ENCODE measurements around the gene PNMT.

Gene PNMT

DNA sequence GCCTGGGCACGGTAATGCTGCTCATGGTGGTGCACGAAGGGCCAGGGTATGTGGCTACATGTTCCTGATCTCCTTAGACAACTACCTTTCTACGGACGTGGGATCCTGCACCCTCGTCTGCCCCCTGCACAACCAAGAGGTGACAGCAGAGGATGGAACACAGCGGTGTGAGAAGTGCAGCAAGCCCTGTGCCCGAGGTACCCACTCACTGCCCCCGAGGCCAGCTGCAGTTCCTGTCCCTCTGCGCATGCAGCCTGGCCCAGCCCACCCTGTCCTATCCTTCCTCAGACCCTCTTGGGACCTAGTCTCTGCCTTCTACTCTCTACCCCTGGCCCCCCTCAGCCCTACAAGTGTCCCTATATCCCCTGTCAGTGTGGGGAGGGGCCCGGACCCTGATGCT, 43.6 kb downstream of the PNMT start:
- DNase-seq, result no peak

DNA sequence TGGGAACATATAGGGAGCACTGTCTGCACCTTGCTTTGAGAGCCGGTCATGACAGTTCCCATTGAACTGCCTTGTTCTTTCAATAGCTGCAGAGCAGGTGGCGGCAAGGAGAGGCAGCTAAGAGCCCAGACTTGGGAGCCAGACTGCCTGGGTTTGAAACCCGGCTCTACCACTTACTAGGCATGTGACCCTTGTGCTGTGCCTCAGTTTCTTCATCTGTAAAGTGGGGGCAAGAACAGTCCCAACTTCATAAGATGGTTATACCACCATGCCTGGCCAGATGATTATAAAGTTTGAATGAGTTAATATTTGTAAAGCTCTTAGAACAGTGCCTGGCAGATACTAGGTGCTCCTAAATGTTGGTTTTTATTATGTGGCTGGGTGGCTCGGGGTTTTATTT, 46.0 kb downstream of the PNMT start:
- DNase-seq, result no peak

DNA sequence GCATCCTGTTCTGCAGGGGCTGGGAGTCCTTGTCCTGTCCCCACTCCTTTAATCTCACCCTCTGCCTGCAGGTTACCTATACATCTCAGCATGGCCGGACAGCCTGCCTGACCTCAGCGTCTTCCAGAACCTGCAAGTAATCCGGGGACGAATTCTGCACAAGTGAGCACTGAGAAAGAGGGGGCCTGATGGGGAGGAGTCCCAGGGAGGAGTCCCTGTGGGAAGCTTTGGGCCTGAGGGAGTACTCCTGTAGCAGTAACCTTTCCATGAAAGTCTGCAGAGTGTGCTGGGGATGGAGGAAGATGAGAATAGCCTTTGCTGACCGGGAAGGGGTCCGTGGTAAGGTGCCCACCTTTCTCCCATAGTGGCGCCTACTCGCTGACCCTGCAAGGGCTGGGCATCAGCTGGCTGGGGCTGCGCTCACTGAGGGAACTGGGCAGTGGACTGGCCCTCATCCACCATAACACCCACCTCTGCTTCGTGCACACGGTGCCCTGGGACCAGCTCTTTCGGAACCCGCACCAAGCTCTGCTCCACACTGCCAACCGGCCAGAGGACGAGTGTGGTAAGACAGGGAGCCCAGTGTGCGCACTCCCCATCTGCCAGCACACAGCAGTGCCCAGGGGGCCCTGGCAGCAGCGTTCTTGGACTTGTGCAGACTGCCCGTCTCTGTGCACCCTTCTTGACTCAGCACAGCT, 47.3 kb downstream of the PNMT start:
- no peak for DNase-seq

DNA sequence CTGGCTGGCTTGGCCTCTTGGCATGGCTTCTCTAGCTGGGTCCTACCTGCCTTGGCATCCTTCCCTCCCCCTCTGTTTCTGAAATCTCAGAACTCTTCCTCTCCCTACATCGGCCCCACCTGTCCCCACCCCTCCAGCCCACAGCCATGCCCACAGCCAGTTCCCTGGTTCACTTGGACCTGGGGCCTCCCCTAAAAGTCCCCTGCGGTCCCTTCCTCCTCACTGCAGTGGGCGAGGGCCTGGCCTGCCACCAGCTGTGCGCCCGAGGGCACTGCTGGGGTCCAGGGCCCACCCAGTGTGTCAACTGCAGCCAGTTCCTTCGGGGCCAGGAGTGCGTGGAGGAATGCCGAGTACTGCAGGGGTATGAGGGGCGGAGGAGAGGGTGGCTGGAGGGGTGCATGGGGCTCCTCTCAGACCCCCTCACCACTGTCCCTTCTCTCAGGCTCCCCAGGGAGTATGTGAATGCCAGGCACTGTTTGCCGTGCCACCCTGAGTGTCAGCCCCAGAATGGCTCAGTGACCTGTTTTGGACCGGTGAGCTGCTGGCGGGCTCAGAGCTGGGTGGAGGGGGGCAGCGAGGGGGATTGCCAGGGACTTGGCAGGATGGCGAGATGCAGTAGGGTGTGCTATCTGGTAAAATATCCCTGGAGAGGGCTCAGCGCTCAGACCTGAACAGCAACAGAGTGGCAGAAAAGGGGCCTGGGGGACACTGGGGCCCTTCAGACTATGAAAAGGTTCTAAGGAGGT, 48.0 kb downstream of the PNMT start:
- no peak for DNase-seq

DNA sequence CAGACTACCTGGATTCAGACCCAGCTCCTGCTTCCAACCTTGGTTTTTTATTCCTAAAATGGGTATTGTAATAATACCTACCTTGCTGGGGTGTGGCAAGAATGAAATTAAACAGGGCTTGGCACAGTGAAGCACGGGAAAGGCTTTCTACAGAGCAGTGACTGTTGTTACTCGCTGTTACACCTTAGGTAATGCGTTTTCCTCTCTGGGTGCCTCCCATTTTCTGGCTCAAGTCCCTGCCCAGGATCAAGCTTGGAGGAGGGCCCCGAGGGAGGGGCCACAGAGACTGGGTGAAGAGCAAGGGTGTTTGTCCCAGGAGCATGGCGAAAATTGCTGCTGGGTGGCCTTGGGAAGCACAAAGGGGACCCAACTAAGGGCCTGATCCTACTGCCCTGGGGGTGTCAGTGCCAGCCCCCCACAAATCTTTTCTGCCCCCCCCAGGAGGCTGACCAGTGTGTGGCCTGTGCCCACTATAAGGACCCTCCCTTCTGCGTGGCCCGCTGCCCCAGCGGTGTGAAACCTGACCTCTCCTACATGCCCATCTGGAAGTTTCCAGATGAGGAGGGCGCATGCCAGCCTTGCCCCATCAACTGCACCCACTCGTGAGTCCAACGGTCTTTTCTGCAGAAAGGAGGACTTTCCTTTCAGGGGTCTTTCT, 48.8 kb downstream of the PNMT start:
- DNase-seq, result no peak

DNA sequence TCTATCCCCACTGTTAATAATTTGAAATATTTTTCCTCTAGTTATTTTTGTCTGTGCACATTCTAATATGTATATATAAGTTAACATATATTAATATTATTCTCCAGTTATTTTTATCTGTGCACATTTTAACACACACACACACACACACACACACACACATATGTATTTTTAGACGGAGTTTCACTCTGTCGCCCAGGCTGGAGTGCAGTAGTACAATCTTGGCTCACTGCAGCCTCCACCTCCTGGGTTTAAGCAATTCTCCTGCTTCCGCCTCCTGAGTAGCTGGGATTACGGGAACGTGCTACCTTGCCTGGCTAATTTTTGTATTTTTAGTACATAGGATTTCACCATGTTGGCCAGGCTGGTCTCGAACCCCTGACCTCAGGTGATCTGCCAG, 49.4 kb downstream of the PNMT start:
- DNase-seq, result no peak

DNA sequence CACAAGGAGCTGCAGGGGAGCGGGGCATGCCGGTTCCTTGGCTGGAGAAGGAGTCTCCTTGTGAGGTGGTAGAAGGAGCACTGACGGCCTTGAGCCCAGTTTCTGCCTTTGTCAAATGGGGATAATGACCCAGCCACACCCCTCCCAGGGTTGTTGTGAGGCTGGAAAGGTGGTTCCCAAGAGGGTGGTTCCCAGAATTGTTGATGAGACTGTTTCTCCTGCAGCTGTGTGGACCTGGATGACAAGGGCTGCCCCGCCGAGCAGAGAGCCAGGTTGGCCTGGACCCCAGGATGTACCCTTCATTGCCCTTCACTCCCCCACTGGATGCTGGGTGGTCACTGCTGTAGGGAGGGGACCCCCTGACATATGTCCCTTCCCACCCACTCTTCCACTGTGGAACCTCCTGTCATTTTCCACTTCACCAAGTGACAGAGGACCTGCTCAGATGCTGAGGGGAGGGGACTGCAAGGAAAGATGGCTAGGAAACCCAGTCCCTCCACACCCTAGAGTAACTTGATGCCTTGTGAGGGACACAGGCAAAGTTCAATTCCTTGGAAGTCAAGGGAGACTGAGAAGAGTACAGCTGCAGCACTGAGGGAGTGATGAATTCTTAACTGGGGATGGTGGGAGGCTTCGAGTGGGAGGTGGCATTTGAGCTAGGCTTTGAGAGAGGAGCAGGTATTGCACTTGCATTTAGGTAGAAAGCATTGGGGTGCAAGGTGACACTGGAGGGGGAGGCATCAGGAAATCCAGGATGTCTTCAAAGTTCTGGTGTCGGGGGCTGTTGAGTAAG, 51.5 kb downstream of the PNMT start:
- DNase-seq, result no peak
